WERI-Rb-1 (cell line): ENCODE measurements around the gene SCNN1B.

Experiments
- DNase-seq: peaks from one replicate; pipeline ENCODE4 v3.0.0-alpha.2; 2020
- H3K27ac ChIP-seq: fragments of 250-450 bp; sonication (Bioruptor Pico); 2 replicates; pipeline ENCODE4 v1.5.1; 2020; ENCODE audit warnings: mild to moderate bottlenecking, moderate library complexity
- H3K27me3 ChIP-seq: fragments of 250-450 bp; sonication (Bioruptor Pico); 2 replicates; pipeline ENCODE4 v1.5.1; 2021; ENCODE audit warnings: mild to moderate bottlenecking, low read depth, moderate library complexity; ENCODE audit not compliant: insufficient read depth, severe bottlenecking
- H3K36me3 ChIP-seq: fragments of 250-450 bp; sonication (Bioruptor Pico); 2 replicates; pipeline ENCODE4 v1.5.1; 2020; ENCODE audit warnings: mild to moderate bottlenecking, moderate library complexity
- H3K4me3 ChIP-seq: 2 replicates; pipeline ENCODE4 v1.5.1; 2011; ENCODE audit warnings: low read depth, mild to moderate bottlenecking, control low read depth, low read length
- H3K9me3 ChIP-seq: fragments of 250-450 bp; sonication (Bioruptor Pico); 2 replicates; pipeline ENCODE4 v1.5.1; 2021; ENCODE audit warnings: mild to moderate bottlenecking, moderate library complexity; ENCODE audit not compliant: severe bottlenecking
- CTCF ChIP-seq: IDR thresholded peaks from 2 replicates; pipeline ENCODE4 v1.5.1; 2011; ENCODE audit warnings: low read depth, mild to moderate bottlenecking, control low read depth, inconsistent platforms, low read length

The SCNN1B gene

DNA sequence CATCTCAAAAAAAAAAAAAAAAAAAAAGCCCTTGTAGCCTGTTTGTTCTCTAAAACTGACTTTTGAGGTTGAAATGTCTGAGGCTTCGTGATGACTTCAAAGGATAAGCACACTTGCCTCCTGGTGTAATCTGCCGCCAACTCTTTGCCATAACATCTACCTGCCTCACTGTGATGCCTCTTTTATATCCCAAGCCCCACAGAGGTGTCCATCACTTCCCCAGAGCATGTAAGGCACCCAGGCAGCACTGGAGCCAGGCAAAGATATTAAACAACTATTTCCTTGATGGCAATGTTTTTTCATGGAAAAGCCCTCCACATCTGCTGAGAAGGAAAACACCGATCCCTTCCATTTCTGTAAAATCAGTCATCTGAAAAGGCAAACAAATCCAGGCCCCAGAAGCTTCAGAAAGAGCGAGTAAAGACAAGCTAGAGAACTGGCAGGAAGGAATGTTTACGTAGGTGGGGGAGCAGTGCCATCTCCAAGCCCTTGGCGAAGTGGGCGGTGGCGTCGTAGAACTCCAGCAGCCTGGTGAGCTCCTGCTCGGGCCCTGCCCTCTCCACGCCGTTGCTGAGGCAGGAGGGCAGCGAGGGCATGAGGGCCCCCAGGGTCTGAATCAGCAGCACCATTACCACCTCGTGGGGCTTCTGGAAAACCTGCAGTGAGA, 122.3 kb downstream of the SCNN1B start:
- DNase-seq, result no peak
- Histone ChIP-seq H3K36me3 (no peaks in the 10 kb centered on the region), H3K27ac (no peak overlapping the region), H3K9me3 (no peaks in the 10 kb centered on the region), H3K27me3 (no peaks in the 10 kb centered on the region), H3K4me3 (no peak overlapping the region)
- no peak for TF ChIP-seq CTCF

GRCh38 chr16:23428351-23428750, 126.2 kb downstream of the SCNN1B start:
- DNase-seq, result no peak
- H3K9me3 ChIP-seq, result no peaks in the 10 kb centered on the region
- TF ChIP-seq CTCF, result no peak
- H3K4me3 ChIP-seq, result no peak overlapping the region
- H3K27ac ChIP-seq, result no peak overlapping the region
- H3K36me3 ChIP-seq, result peaks cover 14% of the 10 kb centered on the region
- no peaks in the 10 kb centered on the region for H3K27me3 ChIP-seq
